Right cardiac atrium (tissue), 5 donors: ENCODE data around the gene ATP6V0D1. TPM values are rescaled to one million over a fixed set of nuclear protein-coding genes. Genes with fewer than 3 reads are reported as not detected.
A peak's percentile ranks its signal among the peaks of the same experiment; 100 is the strongest.

Experiments used
- ATAC-seq, 2 donors: fragments of 200-7000 bp; cut with Tn5 transposase; one replicate each; pipeline versions ENCODE4 v1.8.0 to v1.9.1; 2020; ENCODE audit warnings: moderate library complexity in 2 of 2, mild to moderate bottlenecking in 1 of 2
- DNase-seq, 3 donors: peaks; one replicate each; pipeline ENCODE4 v3.0.0-alpha.2; 2020
- H3K27ac ChIP-seq: one replicate; pipeline ENCODE4 v1.5.1; 2013; ENCODE audit warnings: mild to moderate bottlenecking, low read length, control low read depth, moderate library complexity
- H3K27me3 ChIP-seq: one replicate; pipeline ENCODE4 v1.6.1; 2013; ENCODE audit not compliant: control insufficient read depth, insufficient read depth
- H3K4me1 ChIP-seq: one replicate; pipeline ENCODE4 v1.6.1; 2013; ENCODE audit warnings: low read length; ENCODE audit not compliant: control insufficient read depth, insufficient read depth
- H3K4me3 ChIP-seq: one replicate; pipeline ENCODE4 v1.5.1; 2013; ENCODE audit warnings: low read length, control low read depth
- H3K9me3 ChIP-seq: one replicate; pipeline ENCODE4 v1.6.1; 2013; ENCODE audit warnings: low read length; ENCODE audit not compliant: control insufficient read depth
- WGBS: extraction: QIAGEN DNeasy Blood & Tissue Kit; methylation state at CpG from one replicate; pipeline ENCODE4 v1.1.7; 2013; 5-methylcytosine and 5-hydroxymethylcytosine counted together
- intact Hi-C, 4 donors: fragments of 100-400 bp; cut with DNase I; formaldehyde crosslinking; loops; one replicate each; pipeline versions ENCODE4 v1.11.0 to v1.14.0; 2022 to 2023
- polyA plus RNA-seq: library from polyadenylated mRNA; stranded (reverse); fragments of 200-250 nt; gene quantifications from one replicate; pipeline ENCODE4 v1.2.3, GENCODE V29; 2013
- total RNA-seq, 4 donors: library from RNA; stranded (reverse); fragmentation: NEBNext Ultra II Directional; extraction: Animal tissue kit (Norgen Biotek cat#: 25700); gene quantifications; one replicate each; pipeline ENCODE4 v1.2.1, GENCODE V29; 2021
- donor health status: healthy with polysubstance abuse.
- donor health status: DM: no; HTN: yes; CAD: no.
- donor health status: DM: no; HTN: no; CAD: no.
- donor health status: DM: no; HTN: yes; CAD: no; lungs with severe emphysema.
- donor health status: DM: yes; HTN: yes; CAD: no.

ATP6V0D1 gene
- total and polyA plus RNA-seq, 5 donors, result 44.6 to 79.4 (median 64.8) TPM

- intact Hi-C loops, result loop anchor here in 2 of 4 donors (10.0 kb wide), 2 partner anchors 119 to 139 kb away; no protein-coding TSS in a partner anchor
- ATAC-seq, result no peak
Measured at GRCh38 chr16:67403976-67404555, 76.9 kb downstream of the ATP6V0D1 start.

GRCh38 chr16:67400901-67401300 lies 80.1 kb downstream of the ATP6V0D1 start:
- intact Hi-C loops, result loop anchor here in 2 of 4 donors (10.0 kb wide), 2 partner anchors 116 to 136 kb away; no protein-coding TSS in a partner anchor
- 96% methylated on average over 14 of the region's 14 CpGs for WGBS

More at GRCh38 chr16:67403976-67404555, 76.9 kb downstream of the ATP6V0D1 start:
- Histone ChIP-seq H3K9me3 (no peaks in the 10 kb centered on the region), H3K27me3 (no peaks in the 10 kb centered on the region), H3K4me1 (peaks cover 5% of the 10 kb centered on the region), H3K4me3 (no peak overlapping the region), H3K27ac (no peak overlapping the region)
- DNase-seq, result no peak
- WGBS, result 71% methylated on average over 12 of the region's 12 CpGs

GRCh38 chr16:67399749-67400704 lies 80.9 kb downstream of the ATP6V0D1 start:
- WGBS, result 70% methylated on average over 19 of the region's 19 CpGs
- no peaks in the 10 kb centered on the region for H3K9me3 ChIP-seq
- no peaks in the 10 kb centered on the region for H3K27me3 ChIP-seq
- peak in 1 of 3 donors; percentile 55 for DNase-seq
- ATAC-seq, result no peak
- no peak overlapping the region for H3K27ac ChIP-seq
- H3K4me3 ChIP-seq, result no peak overlapping the region
- H3K4me1 ChIP-seq, result peaks cover 12% of the 10 kb centered on the region
- intact Hi-C loops, result loop anchor here in 3 of 4 donors (10.0 kb wide), 3 partner anchors 115 to 145 kb away; no protein-coding TSS in a partner anchor

More at GRCh38 chr16:67400901-67401300, 80.1 kb downstream of the ATP6V0D1 start:
- DNase-seq (no peak), ATAC-seq (no peak)
- Histone ChIP-seq H3K9me3 (no peaks in the 10 kb centered on the region), H3K27me3 (no peaks in the 10 kb centered on the region), H3K27ac (no peak overlapping the region), H3K4me1 (peaks cover 12% of the 10 kb centered on the region), H3K4me3 (no peak overlapping the region)

DNA sequence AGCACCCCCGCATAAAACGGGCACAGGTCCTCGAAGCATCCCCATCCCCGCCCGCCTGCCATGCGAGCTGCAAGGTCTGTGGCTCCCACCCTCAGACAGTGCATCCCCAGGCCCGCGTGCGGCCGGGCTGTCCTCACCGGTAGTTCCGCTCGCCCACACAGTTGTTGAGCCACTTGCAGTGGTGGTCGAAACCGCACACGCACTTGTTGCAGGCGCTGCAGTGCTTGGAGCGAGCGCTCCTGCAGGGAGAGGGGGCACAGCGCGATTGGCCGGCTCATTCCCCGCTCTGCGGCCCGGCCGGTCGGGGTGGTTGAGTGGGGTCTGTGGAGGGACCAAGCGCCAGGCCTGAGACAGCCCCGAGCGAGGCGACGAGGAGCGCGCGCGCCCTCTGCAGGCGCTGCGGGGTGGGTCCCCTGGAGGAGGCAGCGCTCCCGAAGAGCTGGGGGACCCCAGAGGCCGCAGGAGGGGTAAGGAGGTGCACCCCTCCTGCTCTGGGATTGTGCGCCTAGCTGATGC lies 81.7 kb downstream of the ATP6V0D1 start:
- DNase-seq, result peak; percentile 42 to 89 (median 84)
- Histone ChIP-seq H3K9me3 (no peaks in the 10 kb centered on the region), H3K27me3 (no peaks in the 10 kb centered on the region), H3K27ac (no peak overlapping the region), H3K4me3 (no peak overlapping the region), H3K4me1 (peaks cover 12% of the 10 kb centered on the region)
- intact Hi-C loops, result loop anchor here in 1 of 4 donors (10.0 kb wide), 1 partner anchor 144 kb away; no protein-coding TSS in a partner anchor
- 23% methylated on average over 42 of the region's 42 CpGs for WGBS
- peak; percentile 29 to 48 for ATAC-seq

GRCh38 chr16:67398546-67399217 lies 82.3 kb downstream of the ATP6V0D1 start:
- no peaks in the 10 kb centered on the region for H3K27me3 ChIP-seq
- no peak for ATAC-seq
- no peak overlapping the region for H3K4me3 ChIP-seq
- no peak for DNase-seq
- WGBS, result 90% methylated on average over 19 of the region's 19 CpGs
- intact Hi-C loops, result loop anchor here in 1 of 4 donors (10.0 kb wide), 1 partner anchor 144 kb away; no protein-coding TSS in a partner anchor
- H3K9me3 ChIP-seq, result no peaks in the 10 kb centered on the region
- H3K4me1 ChIP-seq, result peaks cover 12% of the 10 kb centered on the region
- H3K27ac ChIP-seq, result no peak overlapping the region

DNA sequence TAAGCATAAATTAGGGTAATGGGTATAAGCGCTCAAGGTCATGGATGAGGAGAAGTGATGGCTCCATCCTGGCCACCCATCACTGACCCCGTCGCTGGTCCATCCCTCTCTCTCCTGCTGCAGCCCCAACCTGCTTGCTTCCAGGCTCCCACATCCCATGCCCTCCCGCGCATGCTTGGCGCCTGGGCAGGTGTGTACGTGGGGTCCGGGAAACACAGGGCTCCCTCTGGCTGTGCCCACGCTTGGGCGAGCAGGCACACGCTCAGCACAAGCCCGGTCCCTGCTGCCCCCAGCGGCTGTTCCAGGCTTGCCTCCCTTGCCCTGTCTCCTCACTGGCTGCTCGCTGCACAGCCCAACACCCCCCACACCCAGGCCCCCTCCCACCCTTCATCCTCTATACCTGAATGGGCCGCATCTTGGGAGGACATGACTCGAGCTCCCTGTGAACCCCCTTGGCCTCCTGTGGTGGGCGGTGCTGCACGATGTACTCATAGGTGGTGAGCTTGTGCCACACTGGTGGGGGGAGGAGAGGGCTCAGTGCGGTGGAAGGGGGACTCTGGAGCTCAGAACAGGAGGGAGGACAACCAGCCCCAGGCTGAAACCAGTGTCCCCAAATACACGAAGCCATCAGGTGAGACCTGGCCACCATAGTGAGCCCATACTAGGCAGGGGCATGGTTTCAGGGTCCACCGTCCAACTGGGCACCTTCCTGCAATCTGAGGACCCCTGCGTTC lies 83.0 kb downstream of the ATP6V0D1 start:
- Histone ChIP-seq H3K4me1 (peaks cover 13% of the 10 kb centered on the region), H3K9me3 (no peaks in the 10 kb centered on the region), H3K27me3 (no peaks in the 10 kb centered on the region), H3K27ac (no peak overlapping the region), H3K4me3 (no peak overlapping the region)
- ATAC-seq (no peak), DNase-seq (peak in 2 of 3 donors; percentile 30 to 48)
- intact Hi-C loops, result loop anchor here in 1 of 4 donors (10.0 kb wide), 1 partner anchor 143 kb away; no protein-coding TSS in a partner anchor
- 82% methylated on average over 22 of the region's 22 CpGs for WGBS

DNA sequence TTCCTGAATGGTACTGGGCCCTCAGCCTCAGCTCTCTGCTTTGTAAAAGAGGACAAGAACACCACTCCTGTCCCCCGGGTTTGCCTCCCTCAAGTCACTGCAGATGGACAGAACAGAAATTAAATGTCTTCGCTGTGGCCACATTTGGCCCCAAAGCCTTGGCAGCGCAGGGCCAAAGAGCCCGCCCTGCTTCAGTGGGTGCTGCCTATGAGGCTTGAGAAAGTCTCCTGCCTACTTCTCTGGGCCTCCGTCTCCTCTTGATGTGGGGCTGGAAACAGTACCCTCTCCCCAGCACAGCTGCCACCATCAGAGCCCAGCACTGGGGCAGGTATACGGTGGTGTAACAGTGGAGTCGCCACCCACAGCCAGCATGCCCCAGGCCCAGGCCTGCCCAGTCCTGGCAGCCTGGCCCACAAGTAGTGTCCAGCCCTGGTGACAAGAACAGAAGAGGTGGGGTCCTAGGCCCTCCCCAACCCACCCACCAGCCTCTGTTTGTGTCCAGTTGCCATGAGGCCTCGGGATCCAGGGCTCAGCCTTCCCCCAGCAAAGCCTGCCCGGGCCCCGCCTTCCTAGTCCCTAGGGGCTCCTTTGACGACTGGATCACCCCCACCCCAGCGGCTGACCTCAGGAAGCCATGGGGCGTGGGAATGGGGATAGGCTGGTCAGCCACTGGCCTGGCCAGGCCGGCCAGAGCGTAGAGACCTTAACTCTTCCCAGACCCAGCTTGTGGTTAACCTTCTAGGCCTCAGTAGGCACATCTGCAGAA lies 83.7 kb downstream of the ATP6V0D1 start:
- intact Hi-C loops, result loop anchor here in 1 of 4 donors (10.0 kb wide), 1 partner anchor 142 kb away; no protein-coding TSS in a partner anchor

DNA sequence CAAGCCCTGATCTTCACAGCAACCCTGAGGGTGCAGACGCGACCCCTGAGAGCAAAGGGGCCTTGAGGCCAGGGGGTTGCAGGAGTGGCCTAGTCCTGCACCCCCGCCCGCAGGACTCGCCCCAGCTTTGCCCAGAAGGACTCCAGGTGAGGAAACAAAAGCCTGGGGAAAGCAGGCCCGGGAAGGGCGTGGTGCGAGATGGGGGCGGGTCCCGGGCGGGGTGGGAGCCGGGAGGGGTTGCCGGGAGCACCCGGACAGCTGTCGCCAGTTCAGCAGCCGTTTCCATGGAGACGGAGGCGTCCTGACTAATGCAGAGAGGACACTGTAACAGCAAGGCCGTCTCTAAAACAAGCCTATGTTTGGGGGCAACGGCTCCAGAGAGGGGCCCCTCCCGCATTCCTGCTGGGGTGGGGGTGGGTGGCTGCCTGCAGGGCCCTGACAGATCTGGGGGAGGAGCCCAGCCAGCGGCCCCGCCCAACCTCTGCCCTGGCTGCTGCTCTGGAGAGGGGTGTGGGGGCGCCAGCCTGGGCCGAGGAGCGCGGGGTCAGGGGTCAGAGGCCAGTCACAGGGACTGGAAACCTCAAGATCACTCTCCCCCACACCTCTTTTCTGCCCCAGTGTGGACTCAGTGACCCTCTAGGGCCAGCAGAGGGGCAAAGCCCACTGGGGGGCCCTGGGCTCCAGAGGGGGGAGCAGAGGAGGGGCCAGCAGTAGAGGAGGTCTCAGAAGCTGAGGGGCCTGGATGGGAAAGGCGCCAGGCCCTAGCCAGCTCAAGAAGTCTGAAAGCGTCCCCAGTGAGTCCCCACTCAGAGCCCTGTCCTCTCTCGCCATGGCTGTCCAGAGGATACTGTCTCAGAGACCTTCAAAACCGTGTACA lies 84.6 kb downstream of the ATP6V0D1 start:
- intact Hi-C loops, result loop anchor here in 1 of 4 donors (10.0 kb wide), 1 partner anchor 142 kb away; no protein-coding TSS in a partner anchor
- Histone ChIP-seq H3K27ac (peak overlapping the region; percentile 40), H3K9me3 (no peaks in the 10 kb centered on the region), H3K4me3 (no peak overlapping the region), H3K27me3 (no peaks in the 10 kb centered on the region), H3K4me1 (peaks cover 21% of the 10 kb centered on the region)
- WGBS, result 23% methylated on average over 31 of the region's 31 CpGs
- ATAC-seq (peak; percentile 51 to 78), DNase-seq (peak; percentile 94 to 96 (median 95))

More for the DNA sequence above, 83.7 kb downstream of the ATP6V0D1 start:
- ATAC-seq (peak; percentile 2 to 47), DNase-seq (peak; percentile 87 to 93 (median 90))
- no peaks in the 10 kb centered on the region for H3K27me3 ChIP-seq
- peaks cover 18% of the 10 kb centered on the region for H3K4me1 ChIP-seq
- H3K9me3 ChIP-seq, result no peaks in the 10 kb centered on the region
- H3K27ac ChIP-seq, result peak overlapping the region; percentile 40
- no peak overlapping the region for H3K4me3 ChIP-seq
- WGBS, result 53% methylated on average over 15 of the region's 15 CpGs
